Measurements from ENCODE around the gene RNF32.

DNA sequence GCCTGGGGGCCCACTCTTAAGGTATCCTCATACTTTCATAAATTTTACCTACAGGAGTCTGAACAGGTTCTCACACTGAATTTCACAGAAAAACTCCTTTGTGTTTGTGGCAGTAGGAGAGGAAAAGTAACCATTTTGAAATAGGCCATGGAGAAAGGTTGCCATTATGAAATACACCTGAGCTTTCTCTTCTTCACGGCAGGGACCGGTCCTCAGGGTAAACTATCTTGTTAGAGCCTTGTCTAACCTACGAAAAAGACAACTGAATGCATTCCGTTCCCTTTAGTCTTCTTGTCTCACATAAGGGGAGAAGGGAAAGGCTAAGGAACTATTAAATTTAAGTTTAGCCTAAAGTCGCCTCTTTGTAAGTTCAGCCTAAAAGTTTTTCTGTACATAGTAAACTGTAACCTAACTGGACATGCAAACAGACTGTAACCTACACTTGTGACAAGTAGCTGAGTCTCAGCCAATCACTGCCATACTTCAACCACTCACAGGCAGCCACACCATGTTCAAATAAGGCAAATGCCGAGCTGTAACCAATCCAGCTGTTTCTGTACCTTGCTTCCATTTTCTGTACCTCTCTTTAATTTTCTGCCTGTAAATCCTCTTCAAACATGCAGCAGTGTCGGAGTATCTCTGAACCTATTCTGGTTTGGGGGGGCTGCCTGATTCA lies 14.2 kb upstream of the RNF32 start:
- no peak for TF ChIP-seq POLR2A (IDR thresholded peaks at IDR 0.05; ENCODE audit: low read depth, low read length)
- no peak for TF ChIP-seq TAF1 (IDR thresholded peaks at IDR 0.05; ENCODE audit: low read depth, low read length)
- no peak for TF ChIP-seq POLR2AphosphoS5 (IDR thresholded peaks at IDR 0.05; ENCODE audit: low read depth, low read length)

Measured in GM12891 (cell line).